ENCODE results near the gene SLC22A17. TPM values are rescaled to one million over a fixed set of nuclear protein-coding genes. Genes with fewer than 3 reads are reported as not detected.

Gene SLC22A17
- total and polyA plus RNA-seq, 2 of the 8 experiments (the other 6 are each of a cell fraction or from before 2014, with no cell fraction given): 43.0 to 49.0 TPM

GRCh38 chr14:23299211-23299957 is 53.3 kb downstream of the SLC22A17 start:
- DNase-seq (ENCODE audit: low read depth in 1 of 2, low spot score in 2 of 2) (no peak), FAIRE-seq (no peak)
- H3K79me2 ChIP-seq (ENCODE audit: control insufficient read depth in 1 of 2, insufficient read depth in 2 of 2, low read length in 2 of 2): no peaks in the 10 kb centered on the region
- no peak overlapping the region for H2BK15ac ChIP-seq (ENCODE audit: low read length)
- no peak overlapping the region for H3K4me2 ChIP-seq (ENCODE audit: insufficient read depth in 1 of 2, low read depth in 2 of 2, low read length in 2 of 2)
- H4K5ac ChIP-seq (ENCODE audit: insufficient read length, low read depth, low read length): no peak overlapping the region
- H4K20me1 ChIP-seq (replicated peaks in 1 of 2; ENCODE audit: control insufficient read depth in 1 of 2, insufficient read depth in 2 of 2, low read length in 2 of 2): peaks cover 3 to 5% of the 10 kb centered on the region in 2 experiments
- no peak overlapping the region for H3K23ac ChIP-seq (ENCODE audit: insufficient read length)
- H2AK5ac ChIP-seq (ENCODE audit: low read depth, low read length): no peak overlapping the region
- no peak overlapping the region for H2BK20ac ChIP-seq (ENCODE audit: low read length)
- H2BK12ac ChIP-seq (ENCODE audit: low read depth, low read length): no peak overlapping the region
- 90% methylated on average over 2 of the region's 2 CpGs; no CpG with 5 or more reads in 1 of the 2 experiments for WGBS, 2 experiments (ENCODE audit: extremely low coverage in 1 of 2, insufficient coverage in 1 of 2, insufficient read length in 1 of 2, insufficient replicate concordance in 2 of 2, low coverage in 1 of 2, low lambda C conversion rate in 2 of 2, missing lambda C conversion rate in 1 of 2)
- peaks cover 0 to 7% (median 1%) of the 10 kb centered on the region in 4 experiments; a peak in 3 of 7 replicates for H3K4me1 ChIP-seq (replicated peaks in 1 of 4; ENCODE audit: control insufficient read depth in 3 of 4, insufficient read depth in 4 of 4, low read length in 3 of 4)
- CTCF ChIA-PET (ENCODE audit: partially characterized antibody): interaction anchor here (0.7 to 5.6 kb wide), 6 partner anchors 13 to 110 kb away, joined by 3 to 34 read pairs (median 8); partner anchors contain the start of gene PABPN1
- H3K4me3 ChIP-seq (ENCODE audit: extremely low read depth in 1 of 4, insufficient read depth in 2 of 4, low read depth in 3 of 4, low read length in 4 of 4): no peak overlapping the region
- H3K36me3 ChIP-seq (ENCODE audit: control insufficient read depth in 2 of 4, insufficient read depth in 4 of 4, low read length in 3 of 4): no peaks in the 10 kb centered on the region
- no peak overlapping the region for H3K14ac ChIP-seq (ENCODE audit: insufficient read length)
- no peak overlapping the region for H2BK120ac ChIP-seq (replicated peaks; ENCODE audit: low read depth, low read length)
- no peak overlapping the region for H3K56ac ChIP-seq (replicated peaks; ENCODE audit: insufficient read length, low read depth, low read length)
- POLR2A ChIA-PET (ENCODE audit: partially characterized antibody): no interaction called here
- no peak overlapping the region for H4K8ac ChIP-seq (ENCODE audit: extremely low read depth, insufficient read depth, low read length)
- no peak overlapping the region for H3K27ac ChIP-seq (ENCODE audit: low read depth, low read length)
- no peak overlapping the region for H3K4ac ChIP-seq (replicated peaks; ENCODE audit: insufficient read length, low read depth, low read length)
- H3K23me2 ChIP-seq (ENCODE audit: low read depth, low read length): peaks cover 15% of the 10 kb centered on the region
- no peak overlapping the region for H4K91ac ChIP-seq (replicated peaks; ENCODE audit: insufficient read length, low read length)
- no peaks in the 10 kb centered on the region for H3K79me1 ChIP-seq (ENCODE audit: low read depth, low read length)
- H3K18ac ChIP-seq (ENCODE audit: extremely low read depth, low read length): no peak overlapping the region
- H2AFZ ChIP-seq (ENCODE audit: low read length): no peak overlapping the region
- H2BK5ac ChIP-seq (ENCODE audit: low read depth, low read length): no peak overlapping the region
- H3K27me3 ChIP-seq (replicated peaks in 1 of 4; ENCODE audit: control insufficient read depth in 3 of 4, extremely low read depth in 1 of 4, insufficient read depth in 3 of 4, low read length in 3 of 4): peaks cover 19 to 57% (median 48%) of the 10 kb centered on the region in 4 experiments
- H3K9ac ChIP-seq (replicated peaks in 1 of 4; ENCODE audit: extremely low read depth in 1 of 4, low read depth in 3 of 4, low read length in 3 of 4): no peak overlapping the region
- H3K9me3 ChIP-seq (ENCODE audit: insufficient read depth in 2 of 2, low read depth in 1 of 2, low read length in 1 of 2): no peaks in the 10 kb centered on the region
- TF ChIP-seq RAD21 (IDR thresholded peaks at IDR 0.05 in 1 of 2, conservative IDR thresholded peaks at IDR 0.05 in 1 of 2; ENCODE audit: low read depth in 2 of 2, low read length in 2 of 2): peak; percentile 23 to 31; a peak in 3 of 4 replicates
- no peak for TF ChIP-seq GABPA (IDR thresholded peaks at IDR 0.05; ENCODE audit: borderline replicate concordance, insufficient read depth, low read length)
- TF ChIP-seq NANOG (IDR thresholded peaks at IDR 0.05; ENCODE audit: insufficient read depth, low read depth, low read length, poor library complexity, severe bottlenecking): no peak

All from H1 (cell line).